ENCODE data around the gene PRKCA.

DNA sequence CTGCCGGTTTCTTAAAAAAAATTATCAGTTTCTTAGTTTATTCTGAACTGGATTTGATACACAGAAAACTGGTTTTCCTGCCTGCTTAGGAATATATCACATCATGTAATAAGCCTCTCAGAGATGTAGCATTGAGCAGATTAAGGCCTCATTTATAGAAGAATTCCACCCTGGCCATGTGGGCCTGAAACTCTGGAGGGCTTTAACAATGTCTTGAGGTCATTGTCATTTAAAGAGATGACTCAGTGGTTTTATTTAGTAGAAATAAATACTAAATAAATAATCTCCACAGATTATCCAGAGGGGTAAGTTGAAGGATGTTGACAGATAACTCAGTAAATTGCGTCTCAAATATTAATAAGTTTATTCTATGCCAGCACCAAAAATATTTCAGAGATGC lies 56.9 kb downstream of the PRKCA start:
- no peak for TF ChIP-seq CAMTA2 (CRISPR knock-in tag; conservative IDR thresholded peaks at IDR 0.05)
- no peak for TF ChIP-seq TAF1 (IDR thresholded peaks at IDR 0.05; ENCODE audit: control insufficient read depth, extremely low read depth, insufficient read depth, low read length, severe bottlenecking)
- TF ChIP-seq ZNF274 (IDR thresholded peaks at IDR 0.05; ENCODE audit: borderline replicate concordance, low read depth, low read length): no peak
- TF ChIP-seq ZNF76 (CRISPR knock-in tag; IDR thresholded peaks at IDR 0.05; ENCODE audit: borderline replicate concordance): no peak
- TF ChIP-seq E2F8 (IDR thresholded peaks at IDR 0.05; ENCODE audit: low read depth, partially characterized antibody): no peak

Measured in K562 (cell line).